PC-3 (cell line): ENCODE measurements around the gene SCN9A. TPM values are rescaled to one million over a fixed set of nuclear protein-coding genes. Genes with fewer than 3 reads are reported as not detected.
A peak's percentile ranks its signal among the peaks of the same experiment; 100 is the strongest.

ENCODE experiments used
- ATAC-seq: fragments of 200-7000 bp; cut with Tn5 transposase; 2 replicates; pipeline ENCODE4 v1.9.1; 2020; ENCODE audit warnings: mild to moderate bottlenecking, moderate library complexity
- BruUV-seq: library from RNA; stranded (reverse); fragments of 400-500 nt; replicated peaks from 2 replicates; lab custom pipeline; 2021; lab: Mats Ljungman, UMichigan
- CTCF ChIA-PET: fragments of 300-600 bp; sonication (Branson Sonifier 250); formaldehyde crosslinking; loops from one replicate; lab custom pipeline; 2022; ENCODE audit warnings: antibody characterized with exemption; lab: Charles Lee
- POLR2A ChIA-PET: fragments of 300-600 bp; sonication (Branson Sonifier 250); formaldehyde crosslinking; loops from one replicate; lab custom pipeline; 2022; ENCODE audit warnings: antibody characterized with exemption; ENCODE audit not compliant: unreplicated experiment; lab: Charles Lee
- DNase-seq: peaks from one replicate; pipeline ENCODE4 v3.0.0-alpha.2; 2015
- H2AFZ ChIP-seq: fragments of 300-600 bp; sonication (generic); 2 replicates; pipeline ENCODE4 v1.6.0; 2016; ENCODE audit warnings: antibody characterized with exemption, low read length
- H3F3A ChIP-seq: fragments of 300-600 bp; sonication (generic); one replicate; pipeline ENCODE4 v1.6.0; 2017; ENCODE audit warnings: antibody characterized with exemption, low read length, control low read depth, mild to moderate bottlenecking; ENCODE audit not compliant: unreplicated experiment
- H3K27ac ChIP-seq: fragments of 300-600 bp; sonication (generic); 2 replicates; pipeline ENCODE4 v1.5.1; 2016; ENCODE audit warnings: mild to moderate bottlenecking, low read length
- H3K27me3 ChIP-seq: fragments of 300-600 bp; sonication (generic); 2 replicates; pipeline ENCODE4 v1.6.1; 2016; ENCODE audit warnings: low read length, mixed read lengths
- H3K36me3 ChIP-seq: fragments of 300-600 bp; sonication (generic); 2 replicates; pipeline ENCODE4 v1.6.1; 2016; ENCODE audit warnings: low read depth, mixed run types, low read length, mixed read lengths
- H3K4me1 ChIP-seq: fragments of 300-600 bp; sonication (generic); 2 replicates; pipeline ENCODE4 v1.5.1; 2016; ENCODE audit warnings: low read length; ENCODE audit not compliant: insufficient read depth
- H3K4me2 ChIP-seq: fragments of 300-600 bp; sonication (generic); 2 replicates; pipeline ENCODE4 v1.6.0; 2016; ENCODE audit warnings: low read length
- H3K4me3 ChIP-seq: fragments of 300-600 bp; sonication (generic); 2 replicates; pipeline ENCODE4 v1.5.1; 2016; ENCODE audit warnings: mild to moderate bottlenecking, low read length, mixed read lengths
- H3K79me2 ChIP-seq: fragments of 300-600 bp; sonication (generic); 2 replicates; pipeline ENCODE4 v1.6.1; 2017; ENCODE audit warnings: low read length, mixed read lengths
- H3K9ac ChIP-seq: fragments of 300-600 bp; sonication (generic); 2 replicates; pipeline ENCODE4 v1.6.0; 2016; ENCODE audit warnings: mild to moderate bottlenecking, low read length
- H3K9me2 ChIP-seq: fragments of 300-600 bp; sonication (generic); replicated peaks from 2 replicates; pipeline ENCODE4 v1.6.1; 2016; ENCODE audit warnings: mixed run types, low read length, mixed read lengths
- H3K9me3 ChIP-seq: fragments of 300-600 bp; sonication (generic); 2 replicates; pipeline ENCODE4 v1.6.1; 2016; ENCODE audit warnings: low read length, mixed read lengths
- H4K20me1 ChIP-seq: fragments of 300-600 bp; sonication (generic); 2 replicates; pipeline ENCODE4 v1.6.1; 2016; ENCODE audit warnings: low read length, mixed read lengths
- EZH2 ChIP-seq: fragments of 300-600 bp; sonication (generic); IDR thresholded peaks from one replicate; pipeline ENCODE4 v1.6.1; 2017; ENCODE audit warnings: antibody characterized with exemption, mild to moderate bottlenecking, low read length; ENCODE audit not compliant: unreplicated experiment
- EZH2phosphoT487 ChIP-seq: fragments of 300-600 bp; sonication (generic); IDR thresholded peaks from 2 replicates; pipeline ENCODE4 v1.6.1; 2018; ENCODE audit warnings: mild to moderate bottlenecking, antibody characterized with exemption, low read length, borderline replicate concordance
- intact Hi-C: fragments of 100-400 bp; cut with micrococcal nuclease; formaldehyde crosslinking; loops from 2 replicates; pipeline ENCODE4 v1.9.0; 2023
- total RNA-seq: library from RNA; depleted of rRNA; stranded (reverse); fragments of >200 nt; gene quantifications from 2 replicates; pipeline ENCODE4 v1.2.3, GENCODE V29; 2014
- TF ChIP-seq, protein P1 (sequence below): fragments of 300-600 bp; sonication (generic); conservative IDR thresholded peaks from 2 replicates; pipeline ENCODE4 v1.5.1; 2017; ENCODE audit warnings: antibody characterized with exemption, low read depth, mild to moderate bottlenecking, low read length

SCN9A gene
- total RNA-seq, 1 experiment from 2014 or later = 7.0 TPM

DNA sequence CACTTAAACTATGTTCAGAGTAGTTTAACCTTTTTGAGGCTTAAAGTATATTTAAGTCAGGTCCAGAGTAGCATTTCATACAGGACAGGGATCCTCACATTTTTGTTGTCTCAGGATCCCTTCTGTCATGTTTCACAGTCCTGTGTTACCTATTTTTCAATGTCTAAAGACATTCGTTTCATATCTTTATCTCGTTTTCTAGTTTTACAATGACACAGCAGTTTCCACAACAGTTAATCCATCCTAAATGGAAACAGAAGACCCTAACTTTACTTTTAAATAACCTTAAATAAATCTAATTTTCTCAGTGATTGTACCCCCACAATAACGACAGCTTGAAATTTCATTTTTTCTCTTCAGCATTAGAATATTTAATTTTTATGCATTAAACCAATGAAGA, 17.3 kb upstream of the SCN9A start:
- Histone ChIP-seq H3K27ac (no peak overlapping the region), H3K9ac (no peak overlapping the region), H3F3A (no peaks in the 10 kb centered on the region), H3K79me2 (no peaks in the 10 kb centered on the region), H3K4me2 (no peak overlapping the region), H3K9me2 (no peaks in the 10 kb centered on the region), H3K27me3 (no peaks in the 10 kb centered on the region), H2AFZ (no peak overlapping the region), H3K9me3 (no peaks in the 10 kb centered on the region), H3K36me3 (no peaks in the 10 kb centered on the region), H3K4me3 (no peak overlapping the region), H4K20me1 (no peaks in the 10 kb centered on the region), H3K4me1 (no peaks in the 10 kb centered on the region)
- ATAC-seq (no peak), DNase-seq (no peak)
- BruUV-seq = no TSS peak
- no peak for TF ChIP-seq EZH2phosphoT487
- TF ChIP-seq, protein P1, sequence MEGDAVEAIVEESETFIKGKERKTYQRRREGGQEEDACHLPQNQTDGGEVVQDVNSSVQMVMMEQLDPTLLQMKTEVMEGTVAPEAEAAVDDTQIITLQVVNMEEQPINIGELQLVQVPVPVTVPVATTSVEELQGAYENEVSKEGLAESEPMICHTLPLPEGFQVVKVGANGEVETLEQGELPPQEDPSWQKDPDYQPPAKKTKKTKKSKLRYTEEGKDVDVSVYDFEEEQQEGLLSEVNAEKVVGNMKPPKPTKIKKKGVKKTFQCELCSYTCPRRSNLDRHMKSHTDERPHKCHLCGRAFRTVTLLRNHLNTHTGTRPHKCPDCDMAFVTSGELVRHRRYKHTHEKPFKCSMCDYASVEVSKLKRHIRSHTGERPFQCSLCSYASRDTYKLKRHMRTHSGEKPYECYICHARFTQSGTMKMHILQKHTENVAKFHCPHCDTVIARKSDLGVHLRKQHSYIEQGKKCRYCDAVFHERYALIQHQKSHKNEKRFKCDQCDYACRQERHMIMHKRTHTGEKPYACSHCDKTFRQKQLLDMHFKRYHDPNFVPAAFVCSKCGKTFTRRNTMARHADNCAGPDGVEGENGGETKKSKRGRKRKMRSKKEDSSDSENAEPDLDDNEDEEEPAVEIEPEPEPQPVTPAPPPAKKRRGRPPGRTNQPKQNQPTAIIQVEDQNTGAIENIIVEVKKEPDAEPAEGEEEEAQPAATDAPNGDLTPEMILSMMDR = no peak
- no peak for TF ChIP-seq EZH2
- POLR2A ChIA-PET = no interaction called here
- intact Hi-C loops = no loop called here
- CTCF ChIA-PET = no interaction called here

DNA sequence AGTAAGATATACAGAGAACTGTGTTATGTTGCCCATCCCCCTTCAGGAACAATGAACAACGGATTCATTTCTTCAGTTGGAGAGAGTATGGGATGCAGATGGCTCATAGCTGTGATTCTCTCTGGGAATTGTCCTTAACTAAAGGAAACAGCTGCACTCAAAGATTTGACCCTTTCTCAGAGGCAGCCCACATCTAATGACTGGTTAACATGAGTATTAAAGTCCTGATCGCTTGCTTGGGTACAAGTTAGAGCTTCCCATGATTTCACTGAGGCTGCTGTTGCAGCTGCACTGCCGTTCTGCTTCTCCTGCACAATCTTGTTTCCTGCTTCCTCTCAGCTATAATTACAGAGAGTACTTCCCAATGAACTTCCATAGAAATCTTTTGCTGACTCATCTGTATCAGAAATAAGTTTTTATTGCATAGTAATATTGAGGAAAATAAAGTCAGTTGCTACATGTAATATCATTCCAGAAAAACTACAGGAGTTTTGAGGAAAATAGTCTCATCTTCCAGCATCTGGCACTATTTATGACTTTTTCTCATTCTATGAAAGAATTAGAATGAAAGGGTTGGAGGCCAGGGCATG, 12.8 kb upstream of the SCN9A start:
- no peak for TF ChIP-seq EZH2
- TF ChIP-seq, protein P1 = no peak
- TF ChIP-seq EZH2phosphoT487 = no peak
- Histone ChIP-seq H3K27ac (no peak overlapping the region), H3K27me3 (no peaks in the 10 kb centered on the region), H3K36me3 (no peaks in the 10 kb centered on the region), H3K4me2 (no peak overlapping the region), H3K4me1 (no peaks in the 10 kb centered on the region), H2AFZ (no peak overlapping the region), H3K9ac (no peak overlapping the region), H4K20me1 (no peaks in the 10 kb centered on the region), H3K9me2 (no peaks in the 10 kb centered on the region), H3K4me3 (no peak overlapping the region), H3K9me3 (no peaks in the 10 kb centered on the region), H3K79me2 (no peaks in the 10 kb centered on the region), H3F3A (no peaks in the 10 kb centered on the region)
- intact Hi-C loops = no loop called here
- ChIA-PET POLR2A (no interaction called here), CTCF (interaction anchor here (1.0 kb wide), 1 partner anchor 13 kb away, joined by 3 read pairs; the partner anchor contains the start of gene SCN9A)
- ATAC-seq (no peak), DNase-seq (no peak)
- no TSS peak for BruUV-seq

DNA sequence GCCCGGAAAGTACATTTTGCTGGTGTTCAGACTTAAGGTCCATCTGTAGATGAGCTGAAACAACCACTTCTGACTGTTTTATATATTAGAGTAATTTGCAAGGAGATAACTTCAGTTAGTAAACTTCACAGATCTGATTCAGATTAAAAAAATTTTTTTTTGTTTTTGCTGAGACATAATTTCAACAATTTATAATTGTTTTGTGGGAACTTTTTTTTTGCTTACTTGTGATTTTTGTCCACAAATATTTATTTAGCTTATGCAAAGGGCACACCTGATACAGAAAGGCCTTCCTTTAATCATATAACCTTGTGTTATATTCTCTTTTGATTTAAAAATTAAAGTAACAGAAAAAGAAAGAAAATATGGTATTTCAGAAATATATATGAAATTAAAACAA, 9.6 kb upstream of the SCN9A start:
- ATAC-seq = no peak

More for the DNA sequence above, 9.6 kb upstream of the SCN9A start:
- no peaks in the 10 kb centered on the region for H3F3A ChIP-seq
- no peaks in the 10 kb centered on the region for H3K36me3 ChIP-seq
- H3K4me2 ChIP-seq = peak overlapping the region; percentile 42; the same call in 1 of the 2 replicates
- H3K9me3 ChIP-seq = no peaks in the 10 kb centered on the region
- H3K4me1 ChIP-seq = no peaks in the 10 kb centered on the region
- intact Hi-C loops = loop anchor here (2.0 kb wide), 1 partner anchor 33 kb away; no protein-coding TSS in a partner anchor
- no peaks in the 10 kb centered on the region for H3K9me2 ChIP-seq
- POLR2A ChIA-PET = no interaction called here
- H3K79me2 ChIP-seq = no peaks in the 10 kb centered on the region
- CTCF ChIA-PET = interaction anchor here (1.3 kb wide), 1 partner anchor 24 kb away, joined by 4 read pairs; no protein-coding TSS in a partner anchor
- H3K27ac ChIP-seq = no peak overlapping the region
- peak overlapping the region; percentile 41; the same call in 1 of the 2 replicates for H2AFZ ChIP-seq
- no peaks in the 10 kb centered on the region for H3K27me3 ChIP-seq
- no peaks in the 10 kb centered on the region for H4K20me1 ChIP-seq
- BruUV-seq = no TSS peak
- no peak overlapping the region for H3K9ac ChIP-seq
- TF ChIP-seq EZH2 = no peak
- TF ChIP-seq, protein P1 = no peak
- no peak for TF ChIP-seq EZH2phosphoT487
- no peak overlapping the region for H3K4me3 ChIP-seq
- DNase-seq = no peak
